WI38 (cell line): ENCODE measurements around the gene PDE3A.

ENCODE experiments used
- H3K4me3 ChIP-seq: 2 replicates; pipeline ENCODE4 v1.5.1; 2011; ENCODE audit warnings: low read depth, mild to moderate bottlenecking, control low read depth, low read length
- TF ChIP-seq, protein P1 (sequence below): IDR thresholded peaks from 2 replicates; pipeline ENCODE4 v1.5.1; 2012; ENCODE audit warnings: low read depth, mild to moderate bottlenecking, control low read depth, low read length

The PDE3A gene

DNA sequence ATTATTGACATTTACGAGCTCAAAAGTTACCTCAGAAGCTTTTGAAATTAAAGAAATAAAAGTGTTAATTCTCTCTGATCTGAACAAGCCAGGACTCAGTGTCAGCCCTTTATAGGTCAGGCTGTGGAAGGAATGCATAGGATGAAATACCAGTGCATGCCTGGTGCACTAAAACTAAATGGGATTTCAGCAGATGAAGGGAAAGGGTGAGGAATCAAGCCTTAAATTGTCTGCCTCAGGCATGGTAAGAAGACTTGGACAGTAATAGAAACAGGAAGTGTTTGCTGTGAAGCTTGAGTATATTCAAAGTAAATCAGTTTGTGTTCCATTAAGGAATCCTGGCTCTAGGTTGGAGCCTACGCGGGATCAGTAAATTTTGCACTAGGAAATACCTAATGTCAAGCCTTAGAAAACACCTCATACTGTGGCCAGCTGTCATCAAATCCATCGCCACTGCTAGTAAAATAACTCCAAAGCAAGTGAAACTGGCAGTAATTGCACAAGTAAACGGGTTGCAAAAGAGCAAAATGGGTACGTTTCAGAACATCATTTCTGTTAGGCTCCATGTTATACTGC lies 76.3 kb downstream of the PDE3A start:
- H3K4me3 ChIP-seq = no peak overlapping the region
- TF ChIP-seq, protein P1, sequence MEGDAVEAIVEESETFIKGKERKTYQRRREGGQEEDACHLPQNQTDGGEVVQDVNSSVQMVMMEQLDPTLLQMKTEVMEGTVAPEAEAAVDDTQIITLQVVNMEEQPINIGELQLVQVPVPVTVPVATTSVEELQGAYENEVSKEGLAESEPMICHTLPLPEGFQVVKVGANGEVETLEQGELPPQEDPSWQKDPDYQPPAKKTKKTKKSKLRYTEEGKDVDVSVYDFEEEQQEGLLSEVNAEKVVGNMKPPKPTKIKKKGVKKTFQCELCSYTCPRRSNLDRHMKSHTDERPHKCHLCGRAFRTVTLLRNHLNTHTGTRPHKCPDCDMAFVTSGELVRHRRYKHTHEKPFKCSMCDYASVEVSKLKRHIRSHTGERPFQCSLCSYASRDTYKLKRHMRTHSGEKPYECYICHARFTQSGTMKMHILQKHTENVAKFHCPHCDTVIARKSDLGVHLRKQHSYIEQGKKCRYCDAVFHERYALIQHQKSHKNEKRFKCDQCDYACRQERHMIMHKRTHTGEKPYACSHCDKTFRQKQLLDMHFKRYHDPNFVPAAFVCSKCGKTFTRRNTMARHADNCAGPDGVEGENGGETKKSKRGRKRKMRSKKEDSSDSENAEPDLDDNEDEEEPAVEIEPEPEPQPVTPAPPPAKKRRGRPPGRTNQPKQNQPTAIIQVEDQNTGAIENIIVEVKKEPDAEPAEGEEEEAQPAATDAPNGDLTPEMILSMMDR = no peak

DNA sequence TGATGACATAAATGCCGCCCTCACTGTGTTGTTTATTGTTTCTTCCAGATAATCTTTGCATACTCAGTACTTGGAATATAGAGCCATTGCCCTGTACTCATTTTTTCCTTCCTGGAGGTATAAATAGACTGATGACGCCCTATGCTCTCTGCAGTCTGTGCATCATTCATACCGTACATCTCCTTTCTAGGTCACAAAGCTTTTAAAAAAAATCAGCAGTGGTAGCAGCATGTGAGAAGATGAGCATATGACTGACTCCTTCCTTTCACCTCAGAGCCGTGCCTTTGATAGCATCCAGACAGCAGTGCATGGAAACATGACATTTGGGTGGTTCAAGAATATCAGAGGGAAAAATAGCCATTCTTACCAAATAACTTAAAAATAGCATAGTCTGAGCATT lies 77.3 kb downstream of the PDE3A start:
- H3K4me3 ChIP-seq = no peak overlapping the region
- TF ChIP-seq, protein P1 = no peak

DNA sequence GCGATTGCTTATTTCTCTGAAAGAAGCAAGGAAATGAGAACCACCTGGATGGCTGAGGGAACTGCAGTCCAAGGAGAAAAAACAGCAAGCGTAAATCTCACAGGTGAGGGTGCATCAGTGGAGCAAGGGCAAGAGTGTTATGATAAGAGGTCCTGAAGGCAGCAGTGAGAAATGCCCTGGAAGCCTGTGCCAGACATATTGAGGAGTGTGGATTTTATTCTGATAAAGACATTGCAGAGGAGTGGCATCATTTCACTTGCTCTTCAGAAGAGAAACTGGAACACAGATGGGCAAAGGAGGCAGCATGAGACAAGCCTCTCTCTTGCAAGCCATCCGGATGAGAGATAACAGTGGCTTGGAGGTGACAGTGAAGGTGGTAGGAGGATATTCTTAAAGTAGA lies 78.5 kb downstream of the PDE3A start:
- TF ChIP-seq, protein P1 = no peak
- H3K4me3 ChIP-seq = no peak overlapping the region

DNA sequence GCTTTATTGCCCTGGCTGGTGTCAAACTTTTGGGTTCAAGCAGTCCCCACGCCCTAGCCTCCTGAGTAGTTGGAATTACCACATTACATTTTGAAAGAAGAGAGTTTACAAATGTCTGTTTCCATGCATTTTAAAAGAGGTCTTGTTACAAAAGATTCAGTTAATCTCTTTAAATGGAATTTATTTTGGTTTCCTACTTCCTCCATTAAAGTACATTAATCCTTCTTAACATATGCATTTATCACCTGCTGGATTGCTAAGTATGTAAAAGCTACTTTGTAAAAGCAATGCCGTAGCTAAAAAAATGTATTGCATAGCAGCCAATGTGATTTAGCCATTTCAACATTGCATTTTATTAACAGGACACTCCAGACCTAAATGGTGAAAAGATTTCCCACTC lies 80.4 kb downstream of the PDE3A start:
- TF ChIP-seq, protein P1 = no peak
- H3K4me3 ChIP-seq = no peak overlapping the region

DNA sequence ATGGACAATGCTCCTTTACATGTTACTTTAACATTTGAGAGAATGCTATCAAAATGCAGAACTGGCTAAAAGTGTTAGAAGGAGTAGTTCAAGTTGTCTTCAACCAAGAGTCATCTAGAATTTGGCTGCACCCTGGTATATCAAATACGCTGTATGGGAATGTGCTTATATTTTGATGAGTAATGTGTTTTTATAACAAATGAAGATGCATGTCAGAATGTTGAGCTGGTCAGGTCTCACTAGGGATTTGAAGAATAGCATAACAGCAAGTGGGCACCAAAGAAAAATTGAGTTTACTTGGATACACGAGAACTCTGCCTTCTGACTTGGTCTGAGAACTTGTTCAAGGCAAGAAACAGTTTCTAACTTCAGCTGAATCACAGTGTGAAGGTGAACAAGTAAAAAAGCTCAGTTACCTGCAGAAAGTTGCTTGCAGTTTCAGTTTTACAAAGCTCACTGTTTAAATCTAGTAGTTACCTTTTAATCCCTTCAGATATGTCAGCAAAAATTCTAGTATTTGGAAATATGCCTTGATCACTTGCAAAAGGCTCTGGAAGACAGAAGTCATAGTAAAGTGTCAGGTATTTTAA lies 82.3 kb downstream of the PDE3A start:
- no peak overlapping the region for H3K4me3 ChIP-seq
- TF ChIP-seq, protein P1 = no peak

DNA sequence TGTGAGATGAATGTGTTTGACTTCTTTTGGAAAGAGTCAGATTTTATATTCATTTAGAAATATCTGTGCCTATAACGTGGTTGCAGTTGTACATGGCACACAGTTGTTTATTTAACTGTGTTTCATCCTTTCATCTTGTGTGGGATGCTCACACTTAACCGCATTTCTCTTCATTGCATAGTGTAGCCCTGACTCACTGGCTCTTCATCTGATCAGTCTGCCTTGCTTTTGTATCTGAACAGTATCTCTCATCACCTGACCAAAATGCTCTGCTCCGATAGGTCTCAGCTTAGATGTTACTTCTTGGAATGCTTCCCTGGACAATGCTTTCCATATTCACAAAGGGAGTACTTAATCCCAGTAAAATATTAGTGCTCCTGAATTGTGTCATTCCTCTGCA lies 83.4 kb downstream of the PDE3A start:
- TF ChIP-seq, protein P1 = no peak

DNA sequence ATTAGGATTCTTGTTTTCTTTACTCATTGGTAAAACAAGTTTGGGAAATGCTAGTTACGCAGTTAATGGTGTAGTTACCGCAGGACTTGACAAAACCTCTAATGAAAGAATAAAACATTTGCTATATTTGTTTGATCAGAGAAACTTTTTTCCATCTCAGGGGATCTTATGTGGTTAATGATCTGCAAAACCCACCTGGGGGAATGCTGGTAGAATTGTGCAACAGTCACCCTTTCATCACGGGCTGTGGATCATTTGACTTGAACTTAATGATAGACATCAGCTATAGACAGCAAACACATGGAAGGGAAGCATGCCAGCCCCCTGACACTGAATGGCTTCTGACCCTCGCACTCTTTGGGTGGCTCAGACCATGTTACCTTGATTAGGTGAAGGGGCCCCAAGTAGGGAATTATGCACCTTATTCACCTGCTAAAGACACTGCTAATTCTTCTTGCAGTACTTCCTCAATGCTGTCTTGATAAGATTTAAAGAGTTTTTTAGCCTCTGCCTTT lies 84.2 kb downstream of the PDE3A start:
- TF ChIP-seq, protein P1 = no peak

More for the DNA sequence above, 83.4 kb downstream of the PDE3A start:
- H3K4me3 ChIP-seq = no peak overlapping the region

More for the DNA sequence above, 84.2 kb downstream of the PDE3A start:
- no peak overlapping the region for H3K4me3 ChIP-seq
